Neural cell (in vitro differentiated cells): ENCODE data around the gene MALRD1.

ENCODE experiments used
- EP300 ChIP-seq: fragments of 450-650 bp; conservative IDR thresholded peaks from 2 replicates; pipeline ENCODE4 v1.6.1; 2014; ENCODE audit warnings: antibody characterized with exemption, mild to moderate bottlenecking, moderate library complexity; ENCODE audit not compliant: poor library complexity, severe bottlenecking
- EZH2 ChIP-seq: fragments of 200-600, 300-800 bp; shearing (Covaris generic), sonication (generic); IDR thresholded peaks from 2 replicates; pipeline ENCODE4 v1.6.1; 2014; ENCODE audit warnings: antibody characterized with exemption, low read length, borderline replicate concordance, mild to moderate bottlenecking; ENCODE audit not compliant: insufficient read depth, poor library complexity, severe bottlenecking
- MXI1 ChIP-seq: fragments of 450-650 bp; conservative IDR thresholded peaks from 2 replicates; pipeline ENCODE4 v1.6.1; 2014; ENCODE audit warnings: antibody characterized with exemption, mild to moderate bottlenecking; ENCODE audit not compliant: poor library complexity, severe bottlenecking
- POLR2AphosphoS5 ChIP-seq: IDR thresholded peaks from 2 replicates; pipeline ENCODE4 v1.6.1; 2012
- SMC3 ChIP-seq: fragments of 450-650 bp; conservative IDR thresholded peaks from 2 replicates; pipeline ENCODE4 v1.6.1; 2014; ENCODE audit warnings: antibody characterized with exemption, mild to moderate bottlenecking, moderate library complexity; ENCODE audit not compliant: poor library complexity
- TAF1 ChIP-seq: IDR thresholded peaks from 2 replicates; pipeline ENCODE4 v1.6.1; 2012; ENCODE audit warnings: low read depth
- TF ChIP-seq, protein P1 (sequence below): fragments of 450-650 bp; IDR thresholded peaks from 2 replicates; pipeline ENCODE4 v1.5.1; 2014; ENCODE audit warnings: antibody characterized with exemption, mild to moderate bottlenecking, moderate library complexity; ENCODE audit not compliant: poor library complexity, severe bottlenecking
- TF ChIP-seq, protein P2 (sequence below): IDR thresholded peaks from 2 replicates; pipeline ENCODE4 v1.6.1; 2012; ENCODE audit warnings: borderline replicate concordance

DNA sequence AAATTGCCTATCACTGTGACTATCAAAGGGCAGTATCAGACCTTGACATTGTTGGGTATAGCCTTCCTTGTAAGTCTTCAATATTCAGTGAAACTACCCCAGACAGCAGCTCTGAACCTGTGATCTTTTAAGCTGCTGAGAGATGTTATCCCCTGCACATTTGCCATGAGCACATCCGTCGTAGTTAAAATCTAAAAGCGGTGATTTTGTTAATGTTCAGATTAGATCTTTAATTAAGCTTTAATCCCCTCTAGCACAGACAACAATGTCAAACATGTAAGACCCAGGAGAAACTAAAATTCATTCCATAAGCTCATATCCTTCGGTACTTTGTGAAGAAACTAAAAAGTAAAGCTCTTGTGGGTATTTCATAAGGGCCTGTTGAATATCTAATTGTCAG, 105.8 kb downstream of the MALRD1 start:
- TF ChIP-seq, protein P1, sequence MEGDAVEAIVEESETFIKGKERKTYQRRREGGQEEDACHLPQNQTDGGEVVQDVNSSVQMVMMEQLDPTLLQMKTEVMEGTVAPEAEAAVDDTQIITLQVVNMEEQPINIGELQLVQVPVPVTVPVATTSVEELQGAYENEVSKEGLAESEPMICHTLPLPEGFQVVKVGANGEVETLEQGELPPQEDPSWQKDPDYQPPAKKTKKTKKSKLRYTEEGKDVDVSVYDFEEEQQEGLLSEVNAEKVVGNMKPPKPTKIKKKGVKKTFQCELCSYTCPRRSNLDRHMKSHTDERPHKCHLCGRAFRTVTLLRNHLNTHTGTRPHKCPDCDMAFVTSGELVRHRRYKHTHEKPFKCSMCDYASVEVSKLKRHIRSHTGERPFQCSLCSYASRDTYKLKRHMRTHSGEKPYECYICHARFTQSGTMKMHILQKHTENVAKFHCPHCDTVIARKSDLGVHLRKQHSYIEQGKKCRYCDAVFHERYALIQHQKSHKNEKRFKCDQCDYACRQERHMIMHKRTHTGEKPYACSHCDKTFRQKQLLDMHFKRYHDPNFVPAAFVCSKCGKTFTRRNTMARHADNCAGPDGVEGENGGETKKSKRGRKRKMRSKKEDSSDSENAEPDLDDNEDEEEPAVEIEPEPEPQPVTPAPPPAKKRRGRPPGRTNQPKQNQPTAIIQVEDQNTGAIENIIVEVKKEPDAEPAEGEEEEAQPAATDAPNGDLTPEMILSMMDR: no peak
- no peak for TF ChIP-seq EZH2
- TF ChIP-seq EP300: no peak
- no peak for TF ChIP-seq POLR2AphosphoS5
- no peak for TF ChIP-seq MXI1
- TF ChIP-seq, protein P2, sequence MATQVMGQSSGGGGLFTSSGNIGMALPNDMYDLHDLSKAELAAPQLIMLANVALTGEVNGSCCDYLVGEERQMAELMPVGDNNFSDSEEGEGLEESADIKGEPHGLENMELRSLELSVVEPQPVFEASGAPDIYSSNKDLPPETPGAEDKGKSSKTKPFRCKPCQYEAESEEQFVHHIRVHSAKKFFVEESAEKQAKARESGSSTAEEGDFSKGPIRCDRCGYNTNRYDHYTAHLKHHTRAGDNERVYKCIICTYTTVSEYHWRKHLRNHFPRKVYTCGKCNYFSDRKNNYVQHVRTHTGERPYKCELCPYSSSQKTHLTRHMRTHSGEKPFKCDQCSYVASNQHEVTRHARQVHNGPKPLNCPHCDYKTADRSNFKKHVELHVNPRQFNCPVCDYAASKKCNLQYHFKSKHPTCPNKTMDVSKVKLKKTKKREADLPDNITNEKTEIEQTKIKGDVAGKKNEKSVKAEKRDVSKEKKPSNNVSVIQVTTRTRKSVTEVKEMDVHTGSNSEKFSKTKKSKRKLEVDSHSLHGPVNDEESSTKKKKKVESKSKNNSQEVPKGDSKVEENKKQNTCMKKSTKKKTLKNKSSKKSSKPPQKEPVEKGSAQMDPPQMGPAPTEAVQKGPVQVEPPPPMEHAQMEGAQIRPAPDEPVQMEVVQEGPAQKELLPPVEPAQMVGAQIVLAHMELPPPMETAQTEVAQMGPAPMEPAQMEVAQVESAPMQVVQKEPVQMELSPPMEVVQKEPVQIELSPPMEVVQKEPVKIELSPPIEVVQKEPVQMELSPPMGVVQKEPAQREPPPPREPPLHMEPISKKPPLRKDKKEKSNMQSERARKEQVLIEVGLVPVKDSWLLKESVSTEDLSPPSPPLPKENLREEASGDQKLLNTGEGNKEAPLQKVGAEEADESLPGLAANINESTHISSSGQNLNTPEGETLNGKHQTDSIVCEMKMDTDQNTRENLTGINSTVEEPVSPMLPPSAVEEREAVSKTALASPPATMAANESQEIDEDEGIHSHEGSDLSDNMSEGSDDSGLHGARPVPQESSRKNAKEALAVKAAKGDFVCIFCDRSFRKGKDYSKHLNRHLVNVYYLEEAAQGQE: no peak
- TF ChIP-seq SMC3: no peak
- TF ChIP-seq TAF1: no peak
